ENCODE results near the gene UPF1. TPM values are rescaled to one million over a fixed set of nuclear protein-coding genes. Genes with fewer than 3 reads are reported as not detected.
A peak's percentile ranks its signal among the peaks of the same experiment; 100 is the strongest.

UPF1 gene
- total RNA-seq, 8 experiments from 2014 or later: 19.0 to 61.6 (median 28.9) TPM

DNA sequence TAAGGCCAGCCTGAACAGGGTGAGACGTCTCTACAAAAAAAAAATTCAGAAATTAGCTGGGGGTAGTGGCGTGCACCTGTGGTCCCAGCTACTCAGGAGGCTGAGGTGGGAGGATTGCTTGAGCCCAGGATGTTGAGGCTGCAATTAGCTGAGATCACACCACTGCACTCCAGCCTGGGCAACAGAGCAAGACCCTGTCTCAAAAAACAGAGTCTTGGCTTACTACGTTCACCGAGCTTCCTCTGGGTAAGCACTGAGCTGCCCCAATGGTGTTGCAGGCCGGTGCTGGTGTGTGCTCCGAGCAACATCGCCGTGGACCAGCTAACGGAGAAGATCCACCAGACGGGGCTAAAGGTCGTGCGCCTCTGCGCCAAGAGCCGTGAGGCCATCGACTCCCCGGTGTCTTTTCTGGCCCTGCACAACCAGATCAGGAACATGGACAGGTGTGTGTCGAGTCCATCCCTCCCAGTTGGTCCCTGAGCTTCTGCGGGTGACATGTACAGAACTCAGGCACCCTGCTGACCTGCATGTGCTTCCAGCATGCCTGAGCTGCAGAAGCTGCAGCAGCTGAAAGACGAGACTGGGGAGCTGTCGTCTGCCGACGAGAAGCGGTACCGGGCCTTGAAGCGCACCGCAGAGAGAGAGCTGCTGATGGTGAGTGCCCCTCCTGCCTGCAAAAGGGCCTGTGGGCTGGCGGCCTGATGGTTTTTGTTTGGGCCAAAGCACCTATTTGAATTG lies 24.1 kb downstream of the UPF1 start:
- 60 to 100% (median 97%) methylated on average over 1 to 20 of the region's 27 CpGs; no CpG with 5 or more reads in 4 of the 10 experiments for WGBS, 10 experiments
- in situ Hi-C loops (cut with MboI; ENCODE audit: low pct_unique_long_range_greater_than_20kb in 2 of 9, low sequenced_read_pairs in 9 of 9, unreplicated experiment in 9 of 9): loop anchor here in 4 of 9 experiments (25.0 kb wide), 2 partner anchors 269 to 394 kb away; partner anchors contain the start of gene REX1BD (in 2 of the 4)
- H3K27ac ChIP-seq: peak overlapping the region; percentile 50 to 74

DNA sequence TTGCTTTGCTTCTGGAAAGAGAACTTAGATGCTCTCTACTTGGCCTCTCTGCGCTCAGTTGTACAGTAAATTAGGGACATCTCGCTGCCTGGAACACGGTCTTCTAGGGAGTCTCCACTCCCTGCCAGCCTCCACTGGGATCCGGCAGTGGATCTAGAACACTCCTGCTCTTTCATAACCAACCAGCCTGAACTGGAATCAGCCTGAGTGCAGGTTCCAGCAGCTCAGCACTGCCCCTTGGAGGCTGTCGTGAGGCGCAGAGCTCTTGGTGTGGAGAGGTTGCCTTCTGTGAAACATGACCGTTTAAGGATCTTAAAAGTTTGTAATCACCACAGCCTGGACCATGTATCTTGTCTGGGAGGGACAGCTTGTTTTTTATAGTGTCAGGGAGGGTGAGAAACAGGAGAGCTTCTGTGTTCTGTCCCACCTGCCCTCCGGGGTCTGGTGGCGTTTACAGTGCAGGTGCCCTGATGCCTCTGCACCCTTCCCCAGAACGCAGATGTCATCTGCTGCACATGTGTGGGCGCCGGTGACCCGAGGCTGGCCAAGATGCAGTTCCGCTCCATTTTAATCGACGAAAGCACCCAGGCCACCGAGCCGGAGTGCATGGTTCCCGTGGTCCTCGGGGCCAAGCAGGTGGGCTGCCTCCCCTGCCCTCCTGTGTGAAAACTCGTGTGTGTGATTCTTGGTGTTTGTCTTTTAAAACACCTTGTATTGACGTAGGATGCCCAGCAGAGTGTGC lies 24.8 kb downstream of the UPF1 start:
- in situ Hi-C loops (cut with MboI; ENCODE audit: low pct_unique_long_range_greater_than_20kb in 2 of 9, low sequenced_read_pairs in 9 of 9, unreplicated experiment in 9 of 9): loop anchor here in 4 of 9 experiments (25.0 kb wide), 2 partner anchors 269 to 394 kb away; partner anchors contain the start of gene REX1BD (in 2 of the 4)

More for the DNA sequence above, 24.1 kb downstream of the UPF1 start:
- peak in 5 of 8 experiments; percentile 12 to 37 (median 17) for ATAC-seq (replicated peaks in 6 of 8)
- peaks cover 6 to 7% of the 10 kb centered on the region in 2 donors for H3K4me1 ChIP-seq (replicated peaks in 1 of 2)
- no peak overlapping the region for H3K4me3 ChIP-seq

DNA sequence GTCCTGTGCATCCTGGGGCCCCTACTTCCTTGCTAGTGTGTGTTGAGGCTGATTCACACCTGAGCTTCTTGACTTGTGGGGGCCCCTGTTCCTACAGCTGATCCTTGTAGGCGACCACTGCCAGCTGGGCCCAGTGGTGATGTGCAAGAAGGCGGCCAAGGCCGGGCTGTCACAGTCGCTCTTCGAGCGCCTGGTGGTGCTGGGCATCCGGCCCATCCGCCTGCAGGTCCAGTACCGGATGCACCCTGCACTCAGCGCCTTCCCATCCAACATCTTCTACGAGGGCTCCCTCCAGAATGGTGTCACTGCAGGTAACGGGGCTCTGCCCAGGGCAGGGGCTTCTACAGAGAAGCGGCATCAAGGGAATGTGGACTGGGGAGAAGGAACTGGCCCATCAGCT lies 25.5 kb downstream of the UPF1 start:
- peaks cover 6 to 7% of the 10 kb centered on the region in 2 donors for H3K4me1 ChIP-seq (replicated peaks in 1 of 2)
- no peak overlapping the region for H3K4me3 ChIP-seq
- H3K27ac ChIP-seq: no peak overlapping the region
- ATAC-seq (replicated peaks in 6 of 8): no peak
- 93 to 100% methylated on average over 1 to 3 of the region's 13 CpGs; no CpG with 5 or more reads in 8 of the 10 experiments for WGBS, 10 experiments
- in situ Hi-C loops (cut with MboI; ENCODE audit: low pct_unique_long_range_greater_than_20kb in 2 of 9, low sequenced_read_pairs in 9 of 9, unreplicated experiment in 9 of 9): loop anchor here in 4 of 9 experiments (25.0 kb wide), 2 partner anchors 270 to 395 kb away; partner anchors contain the start of gene REX1BD (in 2 of the 4)

More for the DNA sequence above, 24.8 kb downstream of the UPF1 start:
- H3K4me3 ChIP-seq: no peak overlapping the region
- ATAC-seq (replicated peaks in 6 of 8): peak; percentile 40 to 89 (median 82)
- WGBS, 10 experiments: 71 to 100% (median 82%) methylated on average over 1 to 13 of the region's 22 CpGs; no CpG with 5 or more reads in 4 of the 10 experiments
- H3K27ac ChIP-seq: peak overlapping the region; percentile 50 to 74
- H3K4me1 ChIP-seq (replicated peaks in 1 of 2): peaks cover 6 to 7% of the 10 kb centered on the region in 2 donors

DNA sequence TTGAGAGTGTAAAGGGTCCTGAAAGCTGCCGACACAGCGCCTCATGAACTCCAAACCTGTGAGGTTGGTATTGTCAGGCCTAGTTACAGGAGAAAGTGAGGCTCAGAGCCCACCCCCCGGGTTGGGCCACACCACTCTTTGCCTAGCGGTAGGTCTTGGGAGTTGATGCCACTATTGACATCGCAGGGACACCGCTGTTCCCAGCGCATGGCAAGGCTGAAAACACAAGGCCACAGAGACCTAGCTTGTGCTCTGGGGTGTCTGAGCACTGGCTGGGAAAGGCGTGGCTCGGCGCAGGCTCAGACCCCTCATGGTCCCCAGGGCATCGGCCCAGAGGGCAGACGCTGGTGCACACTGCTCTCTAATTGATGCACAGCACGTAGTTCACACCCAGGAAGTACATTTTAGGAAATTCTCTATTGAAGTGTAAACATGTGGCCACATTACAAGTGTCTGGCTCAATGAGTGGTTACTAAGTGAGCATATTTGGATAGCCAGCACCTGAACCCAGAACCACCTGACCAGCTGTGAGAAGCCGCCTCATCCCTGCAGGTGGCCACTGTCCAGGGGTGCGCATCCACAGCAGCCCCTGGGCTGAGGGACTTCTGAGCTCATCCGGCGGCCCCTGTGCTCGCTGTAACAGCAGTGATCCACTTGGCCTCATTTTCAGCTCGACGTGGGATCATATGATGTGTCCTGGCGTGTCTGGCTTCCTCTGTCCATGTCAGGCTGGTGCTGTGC lies 27.3 kb downstream of the UPF1 start:
- no peak overlapping the region for H3K27ac ChIP-seq
- WGBS, 10 experiments: 60 to 100% (median 93%) methylated on average over 1 to 7 of the region's 21 CpGs; no CpG with 5 or more reads in 3 of the 10 experiments
- no peak for ATAC-seq (replicated peaks in 6 of 8)
- H3K4me3 ChIP-seq: no peak overlapping the region
- in situ Hi-C loops (cut with MboI; ENCODE audit: low pct_unique_long_range_greater_than_20kb in 2 of 9, low sequenced_read_pairs in 9 of 9, unreplicated experiment in 9 of 9): loop anchor here in 4 of 9 experiments (25.0 kb wide), 2 partner anchors 272 to 397 kb away; partner anchors contain the start of gene REX1BD (in 2 of the 4)
- peaks cover 6 to 7% of the 10 kb centered on the region in 2 donors for H3K4me1 ChIP-seq (replicated peaks in 1 of 2)

DNA sequence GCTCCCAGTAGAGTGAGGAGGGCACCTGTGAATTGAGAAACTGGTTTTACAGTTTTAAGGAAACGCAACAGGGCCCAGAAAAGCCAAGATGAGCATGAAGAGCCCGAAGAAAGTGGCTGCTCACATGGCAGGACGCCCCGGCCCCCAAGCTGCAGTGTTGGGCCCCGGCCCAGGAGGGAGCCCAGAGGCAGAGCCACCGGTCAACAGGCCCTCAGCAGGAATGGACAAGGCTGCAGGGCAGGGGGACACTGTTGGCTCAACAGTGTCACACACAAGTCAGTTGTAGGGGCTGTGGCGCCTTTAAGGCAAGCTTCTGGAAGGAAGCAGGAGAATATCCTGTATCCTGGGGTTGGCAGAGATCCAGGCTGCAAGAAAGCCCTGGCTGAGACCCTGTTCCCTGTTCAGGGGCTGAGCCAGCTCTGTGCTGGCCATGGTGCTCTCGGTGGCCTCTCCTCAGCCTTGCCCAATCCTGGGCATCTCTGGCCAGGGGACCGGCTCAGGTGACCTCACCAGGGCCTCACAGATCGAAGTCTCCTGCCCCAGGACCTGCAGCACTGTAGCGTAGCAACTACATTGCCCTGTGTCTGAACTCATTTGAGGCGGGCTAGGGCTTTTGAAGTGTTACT lies 28.0 kb downstream of the UPF1 start:
- WGBS, 10 experiments: 50 to 100% (median 100%) methylated on average over 2 to 6 of the region's 12 CpGs; no CpG with 5 or more reads in 4 of the 10 experiments
- no peak overlapping the region for H3K4me3 ChIP-seq
- H3K27ac ChIP-seq: no peak overlapping the region
- peaks cover 6 to 7% of the 10 kb centered on the region in 2 donors for H3K4me1 ChIP-seq (replicated peaks in 1 of 2)
- in situ Hi-C loops (cut with MboI; ENCODE audit: low pct_unique_long_range_greater_than_20kb in 2 of 9, low sequenced_read_pairs in 9 of 9, unreplicated experiment in 9 of 9): loop anchor here in 4 of 9 experiments (25.0 kb wide), 2 partner anchors 272 to 397 kb away; partner anchors contain the start of gene REX1BD (in 2 of the 4)
- ATAC-seq (replicated peaks in 6 of 8): no peak

DNA sequence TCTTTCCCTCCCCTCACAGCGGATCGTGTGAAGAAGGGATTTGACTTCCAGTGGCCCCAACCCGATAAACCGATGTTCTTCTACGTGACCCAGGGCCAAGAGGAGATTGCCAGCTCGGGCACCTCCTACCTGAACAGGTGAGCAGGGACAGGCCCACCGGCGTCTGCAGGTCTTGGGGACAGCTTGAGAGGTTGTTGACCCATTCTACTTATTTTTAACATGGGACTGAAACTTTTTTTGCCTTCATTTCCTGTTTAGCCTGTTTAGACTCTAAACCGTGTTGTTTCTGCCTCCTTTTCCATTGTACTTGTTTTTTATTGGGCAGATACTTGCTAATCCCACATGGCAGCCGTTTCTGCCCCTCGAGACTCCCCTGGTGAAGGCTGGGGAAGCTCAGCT lies 28.5 kb downstream of the UPF1 start:
- H3K27ac ChIP-seq: no peak overlapping the region
- in situ Hi-C loops (cut with MboI; ENCODE audit: low pct_unique_long_range_greater_than_20kb in 2 of 9, low sequenced_read_pairs in 9 of 9, unreplicated experiment in 9 of 9): loop anchor here in 4 of 9 experiments (25.0 kb wide), 2 partner anchors 273 to 398 kb away; partner anchors contain the start of gene REX1BD (in 2 of the 4)
- WGBS, 10 experiments: 84 to 100% (median 96%) methylated on average over 1 to 8 of the region's 11 CpGs; no CpG with 5 or more reads in 3 of the 10 experiments
- no peak for ATAC-seq (replicated peaks in 6 of 8)
- H3K4me3 ChIP-seq: no peak overlapping the region
- H3K4me1 ChIP-seq (replicated peaks in 1 of 2): peaks cover 6 to 7% of the 10 kb centered on the region in 2 donors

DNA sequence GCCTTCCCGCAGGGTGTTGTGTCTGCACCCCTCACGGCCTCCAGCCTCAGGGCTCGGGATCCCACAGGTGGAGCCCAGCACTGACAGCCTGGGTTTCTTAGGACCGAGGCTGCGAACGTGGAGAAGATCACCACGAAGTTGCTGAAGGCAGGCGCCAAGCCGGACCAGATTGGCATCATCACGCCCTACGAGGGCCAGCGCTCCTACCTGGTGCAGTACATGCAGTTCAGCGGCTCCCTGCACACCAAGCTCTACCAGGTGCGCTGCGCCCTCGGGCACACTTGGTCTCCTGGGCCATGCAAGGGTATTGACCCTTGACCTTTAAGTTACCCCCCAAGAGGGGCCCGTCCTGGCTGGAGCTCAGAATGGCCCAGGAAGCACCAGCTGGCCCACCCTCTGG lies 29.0 kb downstream of the UPF1 start:
- in situ Hi-C loops (cut with MboI; ENCODE audit: low pct_unique_long_range_greater_than_20kb in 2 of 9, low sequenced_read_pairs in 9 of 9, unreplicated experiment in 9 of 9): loop anchor here in 4 of 9 experiments (25.0 kb wide), 2 partner anchors 273 to 398 kb away; partner anchors contain the start of gene REX1BD (in 2 of the 4)
- 72 to 100% (median 100%) methylated on average over 1 to 5 of the region's 17 CpGs; no CpG with 5 or more reads in 4 of the 10 experiments for WGBS, 10 experiments
- Histone ChIP-seq H3K4me3 (no peak overlapping the region), H3K4me1 (replicated peaks in 1 of 2) (peaks cover 6 to 7% of the 10 kb centered on the region in 2 donors), H3K27ac (no peak overlapping the region)
- no peak for ATAC-seq (replicated peaks in 6 of 8)

DNA sequence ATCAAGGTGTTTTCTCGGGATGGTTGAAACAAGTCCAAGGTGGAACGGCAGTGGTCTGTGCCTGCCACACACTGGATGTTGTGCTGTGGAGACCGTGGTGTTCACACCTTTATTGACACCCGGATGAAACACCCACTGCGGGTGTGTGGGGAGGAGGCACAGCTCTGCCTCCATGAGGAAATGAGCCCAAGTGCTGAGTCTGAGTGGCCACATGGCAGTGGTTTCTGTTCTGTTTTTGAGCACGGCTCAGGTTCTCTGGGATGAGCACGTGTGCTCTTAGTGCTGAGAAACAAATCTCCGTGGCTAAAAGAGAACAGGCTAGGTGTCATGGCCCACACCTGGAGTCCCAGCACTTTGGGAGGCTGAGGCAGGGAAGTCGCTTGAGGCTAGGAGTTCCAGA lies 29.5 kb downstream of the UPF1 start:
- no peak overlapping the region for H3K27ac ChIP-seq
- 89 to 100% (median 99%) methylated on average over 1 to 7 of the region's 9 CpGs; no CpG with 5 or more reads in 4 of the 10 experiments for WGBS, 10 experiments
- ATAC-seq (replicated peaks in 6 of 8): no peak

DNA sequence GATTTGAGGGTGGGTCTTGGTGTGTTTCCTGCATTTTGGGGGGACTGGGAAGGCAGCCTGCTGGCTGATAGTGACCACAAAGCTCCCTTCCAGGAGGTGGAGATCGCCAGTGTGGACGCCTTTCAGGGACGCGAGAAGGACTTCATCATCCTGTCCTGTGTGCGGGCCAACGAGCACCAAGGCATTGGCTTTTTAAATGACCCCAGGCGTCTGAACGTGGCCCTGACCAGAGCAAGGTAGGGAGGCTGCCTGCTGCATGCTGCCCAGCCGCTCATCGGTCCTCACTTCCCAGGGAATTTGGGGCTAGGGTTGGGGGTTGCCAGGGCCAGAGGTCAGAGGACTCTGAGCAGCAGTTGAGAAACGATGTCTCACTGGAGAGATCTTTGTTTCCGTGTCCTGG lies 30.2 kb downstream of the UPF1 start:
- Histone ChIP-seq H3K4me3 (no peak overlapping the region), H3K27ac (no peak overlapping the region), H3K4me1 (replicated peaks in 1 of 2) (no peaks in the 10 kb centered on the region)
- in situ Hi-C loops (cut with MboI; ENCODE audit: low pct_unique_long_range_greater_than_20kb in 2 of 9, low sequenced_read_pairs in 9 of 9, unreplicated experiment in 9 of 9): loop anchor here in 4 of 9 experiments (25.0 kb wide), 2 partner anchors 275 to 400 kb away; partner anchors contain the start of gene REX1BD (in 2 of the 4)
- no peak for ATAC-seq (replicated peaks in 6 of 8)
- WGBS, 10 experiments: 93 to 100% (median 97%) methylated on average over 1 to 10 of the region's 12 CpGs; no CpG with 5 or more reads in 5 of the 10 experiments

More for the DNA sequence above, 29.5 kb downstream of the UPF1 start:
- Histone ChIP-seq H3K4me1 (replicated peaks in 1 of 2) (peaks cover 1 to 3% of the 10 kb centered on the region in 2 donors), H3K4me3 (no peak overlapping the region)
- in situ Hi-C loops (cut with MboI; ENCODE audit: low pct_unique_long_range_greater_than_20kb in 2 of 9, low sequenced_read_pairs in 9 of 9, unreplicated experiment in 9 of 9): loop anchor here in 4 of 9 experiments (25.0 kb wide), 2 partner anchors 274 to 399 kb away; partner anchors contain the start of gene REX1BD (in 2 of the 4)

DNA sequence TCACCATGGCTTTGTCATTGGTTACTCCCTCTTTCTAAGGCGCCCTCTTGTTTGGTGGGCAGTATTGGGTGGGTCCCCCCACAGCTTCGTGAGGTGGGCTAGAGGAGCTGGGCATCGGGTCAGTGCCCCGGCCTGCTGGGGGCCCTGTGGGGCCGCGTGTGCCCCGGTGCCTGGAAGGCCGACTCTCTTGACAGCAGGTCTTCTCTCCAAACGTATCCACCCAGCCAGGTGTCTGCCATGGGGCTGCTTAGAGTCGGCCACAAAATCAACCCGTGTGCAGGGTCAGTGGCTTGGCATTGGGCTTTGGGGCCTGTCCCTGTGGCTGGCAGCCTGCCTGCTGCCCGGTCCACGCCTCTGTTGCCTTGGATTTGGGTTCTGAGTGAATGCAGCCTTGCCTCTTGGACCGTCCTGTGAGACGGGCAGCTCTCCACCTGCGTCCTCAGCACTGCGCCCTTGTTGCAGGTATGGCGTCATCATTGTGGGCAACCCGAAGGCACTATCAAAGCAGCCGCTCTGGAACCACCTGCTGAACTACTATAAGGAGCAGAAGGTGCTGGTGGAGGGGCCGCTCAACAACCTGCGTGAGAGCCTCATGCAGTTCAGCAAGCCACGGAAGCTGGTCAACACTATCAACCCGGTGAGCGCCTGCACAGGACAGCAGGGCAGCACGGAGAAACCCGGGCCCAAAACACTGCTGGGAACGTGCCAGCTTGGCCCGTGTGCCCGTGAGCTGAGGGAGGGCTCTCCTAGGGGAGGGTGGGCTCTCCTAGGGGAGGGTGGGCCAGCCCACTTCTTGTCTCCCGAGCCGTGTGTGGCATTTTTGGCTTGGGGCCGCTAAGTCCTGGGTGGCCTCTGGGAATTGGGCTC lies 31.4 kb downstream of the UPF1 start:
- no peaks in the 10 kb centered on the region for H3K4me1 ChIP-seq (replicated peaks in 1 of 2)
- 91 to 100% methylated on average over 7 of the region's 33 CpGs; no CpG with 5 or more reads in 8 of the 10 experiments for WGBS, 10 experiments
- no peak overlapping the region for H3K27ac ChIP-seq
- no peak for ATAC-seq (replicated peaks in 6 of 8)
- H3K4me3 ChIP-seq: no peak overlapping the region
- in situ Hi-C loops (cut with MboI; ENCODE audit: low pct_unique_long_range_greater_than_20kb in 2 of 9, low sequenced_read_pairs in 9 of 9, unreplicated experiment in 9 of 9): loop anchor here in 4 of 9 experiments (25.0 kb wide), 2 partner anchors 276 to 401 kb away; partner anchors contain the start of gene REX1BD (in 2 of the 4)

Data from motor neuron (in vitro differentiated cells).